ENCODE measurements around the gene ZNF622. TPM values are rescaled to one million over a fixed set of nuclear protein-coding genes. Genes with fewer than 3 reads are reported as not detected.

The ZNF622 gene
- total and polyA plus RNA-seq, 10 of the 15 experiments (the other 5 are each of a cell fraction or from before 2014, with no cell fraction given): 9.0 to 60.3 (median 31.0) TPM

DNA sequence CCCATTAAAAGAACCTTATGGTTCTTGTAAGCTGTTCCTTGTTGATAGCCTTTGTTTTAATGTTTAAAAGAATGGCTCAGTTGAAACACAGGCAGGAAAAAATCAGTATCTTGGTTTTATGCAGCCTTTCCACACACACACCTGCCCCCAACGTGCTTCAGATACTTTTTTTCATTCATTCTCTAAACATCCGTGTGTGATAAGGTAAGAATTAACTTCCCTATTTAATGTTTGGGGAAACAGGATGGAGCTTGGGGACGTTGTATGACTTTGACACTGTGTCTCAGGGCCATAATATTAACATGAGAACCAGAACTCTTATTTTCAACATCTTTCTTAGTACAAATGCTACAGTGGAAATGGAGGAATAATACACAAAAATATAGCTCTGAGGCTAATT is 5.8 kb upstream of the ZNF622 start (continued):
- TF ChIP-seq POLR2AphosphoS2 (IDR thresholded peaks at IDR 0.05; ENCODE audit: low read depth, low read length): no peak
- TF ChIP-seq, protein P1, sequence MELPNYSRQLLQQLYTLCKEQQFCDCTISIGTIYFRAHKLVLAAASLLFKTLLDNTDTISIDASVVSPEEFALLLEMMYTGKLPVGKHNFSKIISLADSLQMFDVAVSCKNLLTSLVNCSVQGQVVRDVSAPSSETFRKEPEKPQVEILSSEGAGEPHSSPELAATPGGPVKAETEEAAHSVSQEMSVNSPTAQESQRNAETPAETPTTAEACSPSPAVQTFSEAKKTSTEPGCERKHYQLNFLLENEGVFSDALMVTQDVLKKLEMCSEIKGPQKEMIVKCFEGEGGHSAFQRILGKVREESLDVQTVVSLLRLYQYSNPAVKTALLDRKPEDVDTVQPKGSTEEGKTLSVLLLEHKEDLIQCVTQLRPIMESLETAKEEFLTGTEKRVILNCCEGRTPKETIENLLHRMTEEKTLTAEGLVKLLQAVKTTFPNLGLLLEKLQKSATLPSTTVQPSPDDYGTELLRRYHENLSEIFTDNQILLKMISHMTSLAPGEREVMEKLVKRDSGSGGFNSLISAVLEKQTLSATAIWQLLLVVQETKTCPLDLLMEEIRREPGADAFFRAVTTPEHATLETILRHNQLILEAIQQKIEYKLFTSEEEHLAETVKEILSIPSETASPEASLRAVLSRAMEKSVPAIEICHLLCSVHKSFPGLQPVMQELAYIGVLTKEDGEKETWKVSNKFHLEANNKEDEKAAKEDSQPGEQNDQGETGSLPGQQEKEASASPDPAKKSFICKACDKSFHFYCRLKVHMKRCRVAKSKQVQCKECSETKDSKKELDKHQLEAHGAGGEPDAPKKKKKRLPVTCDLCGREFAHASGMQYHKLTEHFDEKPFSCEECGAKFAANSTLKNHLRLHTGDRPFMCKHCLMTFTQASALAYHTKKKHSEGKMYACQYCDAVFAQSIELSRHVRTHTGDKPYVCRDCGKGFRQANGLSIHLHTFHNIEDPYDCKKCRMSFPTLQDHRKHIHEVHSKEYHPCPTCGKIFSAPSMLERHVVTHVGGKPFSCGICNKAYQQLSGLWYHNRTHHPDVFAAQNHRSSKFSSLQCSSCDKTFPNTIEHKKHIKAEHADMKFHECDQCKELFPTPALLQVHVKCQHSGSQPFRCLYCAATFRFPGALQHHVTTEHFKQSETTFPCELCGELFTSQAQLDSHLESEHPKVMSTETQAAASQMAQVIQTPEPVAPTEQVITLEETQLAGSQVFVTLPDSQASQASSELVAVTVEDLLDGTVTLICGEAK (IDR thresholded peaks at IDR 0.05; ENCODE audit: borderline replicate concordance): no peak
- no peak for TF ChIP-seq BACH1 (IDR thresholded peaks at IDR 0.05; ENCODE audit: borderline replicate concordance)

DNA sequence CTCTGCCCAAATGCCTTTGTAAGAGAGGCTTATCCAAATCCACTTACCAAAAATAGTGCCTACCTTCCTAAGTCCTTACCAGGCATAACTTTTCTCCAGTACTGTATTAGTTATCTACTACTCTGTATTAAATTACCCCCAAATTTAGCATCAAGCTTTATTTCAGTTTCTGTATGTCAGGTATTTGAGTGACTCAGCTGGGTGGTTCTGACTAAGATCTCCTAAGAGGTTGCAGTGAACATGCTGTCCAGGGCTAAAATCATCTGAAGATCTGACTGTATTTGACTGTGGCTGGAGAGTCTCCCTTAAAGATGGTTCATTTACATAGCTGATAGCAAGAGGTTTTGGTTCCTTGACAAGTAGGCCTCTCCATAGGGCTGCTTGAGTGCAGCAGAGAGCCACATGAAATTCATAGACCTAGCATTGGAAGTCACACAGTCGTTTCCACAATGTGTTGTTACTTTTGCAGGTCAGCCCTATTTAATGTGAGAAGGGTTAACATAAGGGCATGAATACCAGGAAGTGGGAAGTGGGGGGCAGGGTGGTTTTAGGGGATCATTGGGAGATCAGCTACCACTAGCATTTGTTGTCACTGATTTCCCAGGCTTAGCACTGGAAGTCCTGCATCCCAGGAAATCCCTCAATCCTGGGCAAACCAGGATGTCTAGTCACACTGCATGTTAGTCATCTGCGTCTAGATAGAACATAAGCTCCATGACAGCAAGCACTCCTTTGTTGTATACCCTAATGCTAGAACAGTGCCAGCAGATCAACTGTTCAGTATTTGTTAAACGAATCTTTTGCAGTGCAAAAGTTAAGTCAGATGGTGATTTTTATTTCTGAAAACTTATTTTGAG is 2.0 kb upstream of the ZNF622 start:
- BruUV-seq (replicated peaks): no TSS peak
- FAIRE-seq: peak; percentile 41
- Histone ChIP-seq H3K27ac (ENCODE audit: control insufficient read depth, insufficient read depth) (peak overlapping the region; percentile 94), H4K20me1 (ENCODE audit: control insufficient read depth, insufficient read depth) (no peaks in the 10 kb centered on the region; the same call in 1 of the 2 replicates), H3K36me3 (ENCODE audit: control insufficient read depth in 2 of 2, insufficient read depth in 2 of 2, low read length in 1 of 2) (peaks cover under 1 to 10% of the 10 kb centered on the region in 2 experiments), H2AFZ (ENCODE audit: control insufficient read depth, low read depth, low read length) (no peak overlapping the region), H3K4me1 (ENCODE audit: control insufficient read depth, insufficient read depth, low read length) (peaks cover 24% of the 10 kb centered on the region), H3K4me2 (ENCODE audit: control insufficient read depth, insufficient read depth) (peak overlapping the region; percentile 96), H3K9me3 (replicated peaks; ENCODE audit: control insufficient read depth, insufficient read depth, low read length) (no peaks in the 10 kb centered on the region; the same call in 2 of the 3 replicates), H3K4me3 (peak overlapping the region; percentile 95), H3K27me3 (replicated peaks in 1 of 2; ENCODE audit: control insufficient read depth in 2 of 2, insufficient read depth in 2 of 2, low read length in 1 of 2) (no peaks in the 10 kb centered on the region), H3K9ac (ENCODE audit: control insufficient read depth, insufficient read depth, low read length) (peak overlapping the region; percentile 85), H3K79me2 (ENCODE audit: control insufficient read depth, insufficient read depth, low read length) (peaks cover 64% of the 10 kb centered on the region)
- intact Hi-C loops (cut with micrococcal nuclease; ENCODE audit: unreplicated experiment): loop anchor here (5.0 kb wide), 1 partner anchor 400 kb away; no protein-coding TSS in a partner anchor
- RAD21 ChIA-PET (ENCODE audit: unreplicated experiment): interaction anchor here (0.7 to 1.4 kb wide), 3 partner anchors 10 to 15 kb away, joined by 3 to 4 read pairs (median 3); no protein-coding TSS in a partner anchor
- ATAC-seq: peak; percentile 71
- SMC1A ChIA-PET (ENCODE audit: uncharacterized antibody, unreplicated experiment): interaction anchor here (1.1 to 1.6 kb wide), 2 partner anchors 9 to 19 kb away, joined by 3 to 7 read pairs; no protein-coding TSS in a partner anchor
- DNase-seq (ENCODE audit: low read depth, low spot score): peak; percentile 57
- in situ Hi-C loops (cut with MboI): loop anchor here (25.0 kb wide), 1 partner anchor 1755 kb away; no protein-coding TSS in a partner anchor
- POLR2A ChIA-PET: interaction anchor here (1.4 kb wide), 1 partner anchor 11 kb away, joined by 4 read pairs; no protein-coding TSS in a partner anchor
- 14% methylated on average over 3 of the region's 3 CpGs for WGBS (ENCODE audit: insufficient coverage, insufficient replicate concordance, low lambda C conversion rate, missing lambda C conversion rate)
- CTCF ChIA-PET: interaction anchor here (0.7 to 6.0 kb wide), 5 partner anchors 10 to 324 kb away, joined by 3 to 48 read pairs (median 4); no protein-coding TSS in a partner anchor
- TF ChIP-seq ASH2L (IDR thresholded peaks at IDR 0.05; ENCODE audit: borderline replicate concordance, low read depth): no peak
- no peak for TF ChIP-seq SUPT20H (IDR thresholded peaks at IDR 0.05; ENCODE audit: borderline replicate concordance, control insufficient read depth, low read depth, low read length)
- no peak for TF ChIP-seq POU2F2 (IDR thresholded peaks at IDR 0.05; ENCODE audit: borderline replicate concordance, low read depth, low read length)
- TF ChIP-seq SUZ12 (IDR thresholded peaks at IDR 0.05; ENCODE audit: unreplicated experiment): no peak
- TF ChIP-seq MTA2 (IDR thresholded peaks at IDR 0.05; ENCODE audit: low read depth): no peak
- TF ChIP-seq MEF2A (IDR thresholded peaks at IDR 0.05; ENCODE audit: insufficient read depth, low read depth, low read length): peak; percentile 74; the same call in 1 of the 2 replicates
- TF ChIP-seq FOXK2 (IDR thresholded peaks at IDR 0.05): no peak
- TF ChIP-seq, protein P2, sequence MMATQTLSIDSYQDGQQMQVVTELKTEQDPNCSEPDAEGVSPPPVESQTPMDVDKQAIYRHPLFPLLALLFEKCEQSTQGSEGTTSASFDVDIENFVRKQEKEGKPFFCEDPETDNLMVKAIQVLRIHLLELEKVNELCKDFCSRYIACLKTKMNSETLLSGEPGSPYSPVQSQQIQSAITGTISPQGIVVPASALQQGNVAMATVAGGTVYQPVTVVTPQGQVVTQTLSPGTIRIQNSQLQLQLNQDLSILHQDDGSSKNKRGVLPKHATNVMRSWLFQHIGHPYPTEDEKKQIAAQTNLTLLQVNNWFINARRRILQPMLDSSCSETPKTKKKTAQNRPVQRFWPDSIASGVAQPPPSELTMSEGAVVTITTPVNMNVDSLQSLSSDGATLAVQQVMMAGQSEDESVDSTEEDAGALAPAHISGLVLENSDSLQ (IDR thresholded peaks at IDR 0.05): peak; percentile 84
- TF ChIP-seq, protein P3, sequence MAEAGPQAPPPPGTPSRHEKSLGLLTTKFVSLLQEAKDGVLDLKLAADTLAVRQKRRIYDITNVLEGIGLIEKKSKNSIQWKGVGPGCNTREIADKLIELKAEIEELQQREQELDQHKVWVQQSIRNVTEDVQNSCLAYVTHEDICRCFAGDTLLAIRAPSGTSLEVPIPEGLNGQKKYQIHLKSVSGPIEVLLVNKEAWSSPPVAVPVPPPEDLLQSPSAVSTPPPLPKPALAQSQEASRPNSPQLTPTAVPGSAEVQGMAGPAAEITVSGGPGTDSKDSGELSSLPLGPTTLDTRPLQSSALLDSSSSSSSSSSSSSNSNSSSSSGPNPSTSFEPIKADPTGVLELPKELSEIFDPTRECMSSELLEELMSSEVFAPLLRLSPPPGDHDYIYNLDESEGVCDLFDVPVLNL (IDR thresholded peaks at IDR 0.05; ENCODE audit: low read depth, low read length): no peak
- no peak for TF ChIP-seq RFX5 (IDR thresholded peaks at IDR 0.05; ENCODE audit: low read depth, low read length)
- no peak for TF ChIP-seq NFYB (IDR thresholded peaks at IDR 0.05; ENCODE audit: insufficient read depth, low read depth, low read length)

Measured in GM12878 (cell line).